Measurements from ENCODE around the gene ZFPM1.

ZFPM1 gene

GRCh38 chr16:88440686-88441405 is 12.2 kb upstream of the ZFPM1 start:
- no peak overlapping the region for H2AK5ac ChIP-seq (ENCODE audit: low read depth, low read length)
- peaks cover 0 to 54% (median 0%) of the 10 kb centered on the region in 3 experiments for H3K27me3 ChIP-seq (ENCODE audit: control insufficient read depth in 3 of 3, insufficient read depth in 3 of 3, low read depth in 1 of 3, low read length in 3 of 3)
- peaks cover 7% of the 10 kb centered on the region for H3K79me1 ChIP-seq (ENCODE audit: low read depth, low read length)
- H3K4me2 ChIP-seq (ENCODE audit: insufficient read depth, low read length, poor library complexity, severe bottlenecking) = no peak overlapping the region
- H3K14ac ChIP-seq (ENCODE audit: low read length) = no peak overlapping the region
- H4K91ac ChIP-seq (ENCODE audit: low read depth, low read length, poor library complexity) = no peak overlapping the region
- no peak overlapping the region for H3K9ac ChIP-seq (ENCODE audit: low read depth, low read length, poor library complexity)
- peaks cover 0 to 7% of the 10 kb centered on the region in 2 donors for H3K4me1 ChIP-seq (ENCODE audit: control insufficient read depth in 2 of 2, insufficient read depth in 1 of 2, low read depth in 1 of 2, low read length in 2 of 2)
- WGBS, 2 donors (ENCODE audit: extremely low coverage in 2 of 2, insufficient read length in 2 of 2, insufficient replicate concordance in 1 of 2) = no CpG with 5 or more reads among the region's 24 CpGs
- H3K36me3 ChIP-seq (replicated peaks in 1 of 2; ENCODE audit: control insufficient read depth in 2 of 2, insufficient read depth in 2 of 2, low read length in 2 of 2) = no peaks in the 10 kb centered on the region
- peak overlapping the region; percentile 26 for H2BK5ac ChIP-seq (ENCODE audit: low read length)
- H4K8ac ChIP-seq (ENCODE audit: low read depth, low read length) = no peak overlapping the region
- H2BK12ac ChIP-seq (ENCODE audit: low read length) = no peak overlapping the region
- no peak overlapping the region for H3K23ac ChIP-seq (ENCODE audit: low read depth, low read length, poor library complexity)
- no peak overlapping the region for H2BK120ac ChIP-seq (ENCODE audit: low read depth, low read length)
- no peak overlapping the region for H2AFZ ChIP-seq (ENCODE audit: low read length)
- no peaks in the 10 kb centered on the region for H3K9me3 ChIP-seq (replicated peaks in 1 of 2; ENCODE audit: control insufficient read depth in 2 of 2, insufficient read depth in 1 of 2, low read depth in 1 of 2, low read length in 2 of 2)
- no peak overlapping the region for H3K4ac ChIP-seq (ENCODE audit: low read length)
- no peak overlapping the region for H3K4me3 ChIP-seq (ENCODE audit: low read length in 2 of 2)
- no peak overlapping the region for H2BK15ac ChIP-seq (ENCODE audit: low read length)
- DNase-seq (ENCODE audit: low spot score) = no peak
- H3K27ac ChIP-seq (replicated peaks; ENCODE audit: low read length) = no peak overlapping the region
- H3K18ac ChIP-seq (ENCODE audit: low read length) = no peak overlapping the region

- Histone ChIP-seq H3K36me3 (replicated peaks in 1 of 2; ENCODE audit: control insufficient read depth in 2 of 2, insufficient read depth in 2 of 2, low read length in 2 of 2) (no peaks in the 10 kb centered on the region), H3K4me2 (ENCODE audit: insufficient read depth, low read length, poor library complexity, severe bottlenecking) (no peak overlapping the region), H2BK15ac (ENCODE audit: low read length) (peak overlapping the region; percentile 37), H3K14ac (ENCODE audit: low read length) (no peak overlapping the region), H3K4ac (ENCODE audit: low read length) (no peak overlapping the region), H3K27me3 (ENCODE audit: control insufficient read depth in 3 of 3, insufficient read depth in 3 of 3, low read depth in 1 of 3, low read length in 3 of 3) (peaks cover 0 to 55% (median 0%) of the 10 kb centered on the region in 3 experiments), H3K23ac (ENCODE audit: low read depth, low read length, poor library complexity) (peak overlapping the region; percentile 31), H3K9ac (ENCODE audit: low read depth, low read length, poor library complexity) (no peak overlapping the region), H3K79me1 (ENCODE audit: low read depth, low read length) (peaks cover 6% of the 10 kb centered on the region), H3K27ac (replicated peaks; ENCODE audit: low read length) (no peak overlapping the region), H3K4me3 (ENCODE audit: low read length in 2 of 2) (no peak overlapping the region), H2AFZ (ENCODE audit: low read length) (no peak overlapping the region), H2BK12ac (ENCODE audit: low read length) (no peak overlapping the region), H4K91ac (ENCODE audit: low read depth, low read length, poor library complexity) (no peak overlapping the region), H2BK5ac (ENCODE audit: low read length) (peak overlapping the region; percentile 26), H4K8ac (ENCODE audit: low read depth, low read length) (no peak overlapping the region), H3K18ac (ENCODE audit: low read length) (no peak overlapping the region), H3K4me1 (ENCODE audit: control insufficient read depth in 2 of 2, insufficient read depth in 1 of 2, low read depth in 1 of 2, low read length in 2 of 2) (peaks cover 0 to 7% of the 10 kb centered on the region in 2 donors), H2AK5ac (ENCODE audit: low read depth, low read length) (peak overlapping the region; percentile 75), H3K9me3 (replicated peaks in 1 of 2; ENCODE audit: control insufficient read depth in 2 of 2, insufficient read depth in 1 of 2, low read depth in 1 of 2, low read length in 2 of 2) (no peaks in the 10 kb centered on the region), H2BK120ac (ENCODE audit: low read depth, low read length) (no peak overlapping the region)
- no CpG with 5 or more reads among the region's 14 CpGs for WGBS, 2 donors (ENCODE audit: extremely low coverage in 2 of 2, insufficient read length in 2 of 2, insufficient replicate concordance in 1 of 2)
- no peak for DNase-seq (ENCODE audit: low spot score)
Measured at GRCh38 chr16:88441460-88441859, 11.6 kb upstream of the ZFPM1 start.

- H2BK120ac ChIP-seq (ENCODE audit: low read depth, low read length) = no peak overlapping the region
- H3K27ac ChIP-seq (replicated peaks; ENCODE audit: low read length) = no peak overlapping the region
- no peak overlapping the region for H2BK15ac ChIP-seq (ENCODE audit: low read length)
- H3K9me3 ChIP-seq (replicated peaks in 1 of 2; ENCODE audit: control insufficient read depth in 2 of 2, insufficient read depth in 1 of 2, low read depth in 1 of 2, low read length in 2 of 2) = no peaks in the 10 kb centered on the region
- DNase-seq (ENCODE audit: low spot score) = no peak
- peak overlapping the region; percentile 98 for H2AK5ac ChIP-seq (ENCODE audit: low read depth, low read length)
- no peak overlapping the region for H4K8ac ChIP-seq (ENCODE audit: low read depth, low read length)
- no peak overlapping the region for H3K14ac ChIP-seq (ENCODE audit: low read length)
- peaks cover 0 to 7% of the 10 kb centered on the region in 2 donors for H3K4me1 ChIP-seq (ENCODE audit: control insufficient read depth in 2 of 2, insufficient read depth in 1 of 2, low read depth in 1 of 2, low read length in 2 of 2)
- peaks cover 2% of the 10 kb centered on the region for H3K79me1 ChIP-seq (ENCODE audit: low read depth, low read length)
- H3K9ac ChIP-seq (ENCODE audit: low read depth, low read length, poor library complexity) = no peak overlapping the region
- no peaks in the 10 kb centered on the region for H3K36me3 ChIP-seq (replicated peaks in 1 of 2; ENCODE audit: control insufficient read depth in 2 of 2, insufficient read depth in 2 of 2, low read length in 2 of 2)
- no peak overlapping the region for H3K4me2 ChIP-seq (ENCODE audit: insufficient read depth, low read length, poor library complexity, severe bottlenecking)
- WGBS, 2 donors (ENCODE audit: extremely low coverage in 2 of 2, insufficient read length in 2 of 2, insufficient replicate concordance in 1 of 2) = no CpG with 5 or more reads among the region's 9 CpGs
- H3K4me3 ChIP-seq (ENCODE audit: low read length in 2 of 2) = no peak overlapping the region
- no peak overlapping the region for H3K18ac ChIP-seq (ENCODE audit: low read length)
- H3K27me3 ChIP-seq (ENCODE audit: control insufficient read depth in 3 of 3, insufficient read depth in 3 of 3, low read depth in 1 of 3, low read length in 3 of 3) = peaks cover 0 to 60% (median 0%) of the 10 kb centered on the region in 3 experiments
- H2BK5ac ChIP-seq (ENCODE audit: low read length) = peak overlapping the region; percentile 53
- H2AFZ ChIP-seq (ENCODE audit: low read length) = no peak overlapping the region
- H3K4ac ChIP-seq (ENCODE audit: low read length) = no peak overlapping the region
- no peak overlapping the region for H2BK12ac ChIP-seq (ENCODE audit: low read length)
- H4K91ac ChIP-seq (ENCODE audit: low read depth, low read length, poor library complexity) = no peak overlapping the region
- no peak overlapping the region for H3K23ac ChIP-seq (ENCODE audit: low read depth, low read length, poor library complexity)
Measured at GRCh38 chr16:88442383-88442726, 10.7 kb upstream of the ZFPM1 start.

GRCh38 chr16:88442727-88443576 is 10.1 kb upstream of the ZFPM1 start:
- peak overlapping the region; percentile 65 for H4K8ac ChIP-seq (ENCODE audit: low read depth, low read length)
- H3K23ac ChIP-seq (ENCODE audit: low read depth, low read length, poor library complexity) = peak overlapping the region; percentile 97
- peak overlapping the region; percentile 89 for H3K18ac ChIP-seq (ENCODE audit: low read length)
- peak overlapping the region; percentile 84 for H2BK12ac ChIP-seq (ENCODE audit: low read length)
- H4K91ac ChIP-seq (ENCODE audit: low read depth, low read length, poor library complexity) = no peak overlapping the region
- H3K4me3 ChIP-seq (ENCODE audit: low read length in 2 of 2) = peak overlapping the region in 1 of 2 donors; percentile 2
- peaks cover 0 to 5% of the 10 kb centered on the region in 2 donors for H3K4me1 ChIP-seq (ENCODE audit: control insufficient read depth in 2 of 2, insufficient read depth in 1 of 2, low read depth in 1 of 2, low read length in 2 of 2)
- peak overlapping the region; percentile 33 for H2AFZ ChIP-seq (ENCODE audit: low read length)
- no CpG with 5 or more reads among the region's 40 CpGs for WGBS, 2 donors (ENCODE audit: extremely low coverage in 2 of 2, insufficient read length in 2 of 2, insufficient replicate concordance in 1 of 2)
- peak; percentile 75 for DNase-seq (ENCODE audit: low spot score)
- H3K4ac ChIP-seq (ENCODE audit: low read length) = peak overlapping the region; percentile 66
- no peak overlapping the region for H3K27ac ChIP-seq (replicated peaks; ENCODE audit: low read length)
- H3K4me2 ChIP-seq (ENCODE audit: insufficient read depth, low read length, poor library complexity, severe bottlenecking) = peak overlapping the region; percentile 11
- H3K9ac ChIP-seq (ENCODE audit: low read depth, low read length, poor library complexity) = peak overlapping the region; percentile 70
- peaks cover 2% of the 10 kb centered on the region for H3K79me1 ChIP-seq (ENCODE audit: low read depth, low read length)
- H3K14ac ChIP-seq (ENCODE audit: low read length) = peak overlapping the region; percentile 98
- peak overlapping the region; percentile 98 for H2AK5ac ChIP-seq (ENCODE audit: low read depth, low read length)
- H2BK15ac ChIP-seq (ENCODE audit: low read length) = peak overlapping the region; percentile 94
- H3K36me3 ChIP-seq (replicated peaks in 1 of 2; ENCODE audit: control insufficient read depth in 2 of 2, insufficient read depth in 2 of 2, low read length in 2 of 2) = no peaks in the 10 kb centered on the region
- H2BK5ac ChIP-seq (ENCODE audit: low read length) = peak overlapping the region; percentile 53
- no peaks in the 10 kb centered on the region for H3K9me3 ChIP-seq (replicated peaks in 1 of 2; ENCODE audit: control insufficient read depth in 2 of 2, insufficient read depth in 1 of 2, low read depth in 1 of 2, low read length in 2 of 2)
- H2BK120ac ChIP-seq (ENCODE audit: low read depth, low read length) = no peak overlapping the region
- H3K27me3 ChIP-seq (ENCODE audit: control insufficient read depth in 3 of 3, insufficient read depth in 3 of 3, low read depth in 1 of 3, low read length in 3 of 3) = peaks cover 0 to 61% (median 0%) of the 10 kb centered on the region in 3 experiments
